ENCODE measurements around the gene TRIM8. TPM values are rescaled to one million over a fixed set of nuclear protein-coding genes. Genes with fewer than 3 reads are reported as not detected.

Gene TRIM8
- total RNA-seq, 2 experiments from 2014 or later: 80.9 to 81.6 TPM

DNA sequence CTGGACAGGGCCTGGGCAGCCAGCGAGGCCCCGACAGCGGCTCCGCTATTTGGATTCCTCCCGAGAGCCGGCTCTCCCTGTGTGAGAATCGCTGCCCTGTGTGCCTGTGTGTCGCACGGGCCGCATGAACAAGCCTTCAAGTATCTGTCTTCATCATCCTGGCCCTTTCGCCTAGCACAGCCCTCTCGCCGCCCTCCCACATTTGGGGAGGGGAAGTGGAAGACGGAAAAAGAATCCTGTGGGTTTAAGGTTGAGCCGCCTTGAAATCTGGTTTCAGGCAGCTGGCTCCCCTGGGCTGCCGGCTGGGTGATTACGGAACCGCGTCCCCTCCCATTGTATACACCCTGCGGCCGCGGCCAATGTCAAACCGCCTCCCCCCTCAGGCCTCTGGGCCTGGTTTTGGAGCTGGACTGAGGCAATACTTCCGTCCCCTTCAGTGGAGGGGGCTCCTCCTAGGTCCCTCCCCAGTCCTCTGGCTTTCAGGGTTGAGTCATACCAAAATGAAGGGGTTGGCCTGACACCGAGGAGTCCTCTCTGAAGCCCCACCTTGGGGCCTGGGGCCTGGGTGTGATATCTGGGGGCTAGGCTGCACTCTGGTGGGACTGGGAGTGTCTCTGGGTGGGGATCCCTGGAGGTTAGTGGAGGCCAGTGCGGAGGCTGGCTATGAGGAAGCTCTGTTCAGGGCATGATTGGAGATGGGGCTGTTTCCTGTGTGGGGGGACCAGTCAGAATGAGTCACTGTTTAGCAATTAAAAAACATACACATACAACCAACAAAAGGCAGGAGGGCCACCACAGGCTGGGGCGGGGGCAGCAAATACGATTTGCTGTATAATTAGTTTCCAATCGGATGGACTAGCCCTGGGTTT, 1.7 kb downstream of the TRIM8 start:
- ATAC-seq (ENCODE audit: poor library complexity): peak; percentile 33
- H3K4me3 Mint-ChIP-seq: peak overlapping the region; percentile 97
- Histone ChIP-seq H3K27me3 (ENCODE audit: control insufficient read depth in 1 of 2, insufficient read depth in 2 of 2, low read length in 2 of 2) (no peaks in the 10 kb centered on the region), H3K27ac (ENCODE audit: low read depth in 1 of 2, low read length in 2 of 2) (peak overlapping the region; percentile 83 to 93), H3K36me3 (ENCODE audit: insufficient read depth, low read length) (peaks cover 4% of the 10 kb centered on the region), H3K9me3 (ENCODE audit: control insufficient read depth in 1 of 2, insufficient read depth in 1 of 2, low read length in 2 of 2) (no peaks in the 10 kb centered on the region), H3K4me1 (ENCODE audit: insufficient read depth, low read length) (peaks cover 67% of the 10 kb centered on the region), H3K4me3 (ENCODE audit: low read length) (peak overlapping the region; percentile 96)
- TF ChIP-seq, protein P1, sequence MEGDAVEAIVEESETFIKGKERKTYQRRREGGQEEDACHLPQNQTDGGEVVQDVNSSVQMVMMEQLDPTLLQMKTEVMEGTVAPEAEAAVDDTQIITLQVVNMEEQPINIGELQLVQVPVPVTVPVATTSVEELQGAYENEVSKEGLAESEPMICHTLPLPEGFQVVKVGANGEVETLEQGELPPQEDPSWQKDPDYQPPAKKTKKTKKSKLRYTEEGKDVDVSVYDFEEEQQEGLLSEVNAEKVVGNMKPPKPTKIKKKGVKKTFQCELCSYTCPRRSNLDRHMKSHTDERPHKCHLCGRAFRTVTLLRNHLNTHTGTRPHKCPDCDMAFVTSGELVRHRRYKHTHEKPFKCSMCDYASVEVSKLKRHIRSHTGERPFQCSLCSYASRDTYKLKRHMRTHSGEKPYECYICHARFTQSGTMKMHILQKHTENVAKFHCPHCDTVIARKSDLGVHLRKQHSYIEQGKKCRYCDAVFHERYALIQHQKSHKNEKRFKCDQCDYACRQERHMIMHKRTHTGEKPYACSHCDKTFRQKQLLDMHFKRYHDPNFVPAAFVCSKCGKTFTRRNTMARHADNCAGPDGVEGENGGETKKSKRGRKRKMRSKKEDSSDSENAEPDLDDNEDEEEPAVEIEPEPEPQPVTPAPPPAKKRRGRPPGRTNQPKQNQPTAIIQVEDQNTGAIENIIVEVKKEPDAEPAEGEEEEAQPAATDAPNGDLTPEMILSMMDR (IDR thresholded peaks at IDR 0.05): no peak
- ChIA-PET POLR2A (interaction anchor here (0.6 to 7.0 kb wide), 23 partner anchors 8 to 828 kb away, joined by 3 to 134 read pairs (median 5); partner anchors contain the start of genes ACTR1A, ARL3, CNNM2 and CUEDC2), CTCF (interaction anchor here (1.0 to 3.7 kb wide), 11 partner anchors 15 to 67 kb away, joined by 3 to 30 read pairs (median 8); partner anchors contain the start of genes ARL3 and SFXN2)
- H3K36me3 Mint-ChIP-seq (ENCODE audit: low read depth): peaks cover 41% of the 10 kb centered on the region
- peaks cover 67% of the 10 kb centered on the region for H3K4me1 Mint-ChIP-seq (ENCODE audit: low read depth)
- peak; percentile 36 to 87 (median 72) for DNase-seq
- H3K9me3 Mint-ChIP-seq: no peaks in the 10 kb centered on the region
- intact Hi-C loops (cut with DNase I, micrococcal nuclease): loop anchor here (2.0 to 10.0 kb wide), 6 partner anchors 29 to 251 kb away; partner anchors contain the start of genes ACTR1A (in 2 of the 2), SUFU (in 2 of the 2), ARL3 (in 1 of the 2) and NFKB2 (in 1 of the 2)
- no peaks in the 10 kb centered on the region for H3K27me3 Mint-ChIP-seq
- H3K27ac Mint-ChIP-seq: peak overlapping the region; percentile 97

- Mint-ChIP-seq H3K36me3 (ENCODE audit: low read depth) (peaks cover 41% of the 10 kb centered on the region), H3K4me3 (peak overlapping the region; percentile 97), H3K4me1 (ENCODE audit: low read depth) (peaks cover 69% of the 10 kb centered on the region), H3K9me3 (no peaks in the 10 kb centered on the region), H3K27me3 (no peaks in the 10 kb centered on the region), H3K27ac (peak overlapping the region; percentile 97)
- DNase-seq (peak in 12 of 14 experiments; percentile 38 to 78 (median 56)), ATAC-seq (ENCODE audit: poor library complexity) (peak; percentile 2)
- Histone ChIP-seq H3K4me1 (ENCODE audit: insufficient read depth, low read length) (peaks cover 70% of the 10 kb centered on the region), H3K9me3 (ENCODE audit: control insufficient read depth in 1 of 2, insufficient read depth in 1 of 2, low read length in 2 of 2) (no peaks in the 10 kb centered on the region), H3K27ac (ENCODE audit: low read depth in 1 of 2, low read length in 2 of 2) (peak overlapping the region; percentile 83 to 93), H3K36me3 (ENCODE audit: insufficient read depth, low read length) (peaks cover 9% of the 10 kb centered on the region), H3K27me3 (ENCODE audit: control insufficient read depth in 1 of 2, insufficient read depth in 2 of 2, low read length in 2 of 2) (no peaks in the 10 kb centered on the region), H3K4me3 (ENCODE audit: low read length) (peak overlapping the region; percentile 96)
- CTCF ChIA-PET: interaction anchor here (0.6 to 3.7 kb wide), 7 partner anchors 14 to 70 kb away, joined by 3 to 30 read pairs (median 5); partner anchors contain the start of genes ARL3 and SFXN2
- intact Hi-C loops (cut with DNase I, micrococcal nuclease): loop anchor here (2.0 to 10.0 kb wide), 3 partner anchors 34 to 252 kb away; partner anchors contain the start of gene NFKB2 (in 1 of the 2)
- TF ChIP-seq, protein P1 (IDR thresholded peaks at IDR 0.05): no peak
- POLR2A ChIA-PET: interaction anchor here (0.6 to 7.0 kb wide), 17 partner anchors 12 to 271 kb away, joined by 3 to 134 read pairs (median 4); partner anchors contain the start of genes ACTR1A, ARL3, CNNM2 and CUEDC2
Observed at GRCh38 chr10:102646610-102647442, 2.5 kb downstream of the TRIM8 start.

Data from CD4-positive, alpha-beta T cell (primary cell).